GM12873 (cell line): Measurements from ENCODE around the gene NGF.

Source experiments
- TF ChIP-seq, protein P1 (sequence below): IDR thresholded peaks from 2 replicates; pipeline ENCODE4 v1.5.1; 2012; ENCODE audit warnings: low read depth, mild to moderate bottlenecking, moderate library complexity, low read length, control low read depth; ENCODE audit not compliant: insufficient read depth; ENCODE audit errors: missing control alignments

Gene NGF

DNA sequence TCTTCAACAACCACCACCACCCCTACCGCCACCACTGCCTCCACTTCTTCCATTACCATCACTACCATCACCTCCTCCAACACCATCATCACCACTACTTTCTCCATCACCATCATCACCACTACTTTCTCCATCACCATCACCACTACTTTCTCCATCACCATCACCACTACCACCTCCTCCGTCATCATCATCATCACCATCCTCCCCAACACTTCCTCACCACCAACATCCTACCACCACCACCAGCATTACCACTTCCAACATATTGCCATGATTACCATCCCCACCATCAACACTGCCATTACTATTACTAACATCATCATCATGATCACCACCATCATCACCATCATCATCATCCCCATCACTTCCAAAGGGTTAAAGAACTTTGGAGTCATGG, 34.7 kb downstream of the NGF start:
- TF ChIP-seq, protein P1, sequence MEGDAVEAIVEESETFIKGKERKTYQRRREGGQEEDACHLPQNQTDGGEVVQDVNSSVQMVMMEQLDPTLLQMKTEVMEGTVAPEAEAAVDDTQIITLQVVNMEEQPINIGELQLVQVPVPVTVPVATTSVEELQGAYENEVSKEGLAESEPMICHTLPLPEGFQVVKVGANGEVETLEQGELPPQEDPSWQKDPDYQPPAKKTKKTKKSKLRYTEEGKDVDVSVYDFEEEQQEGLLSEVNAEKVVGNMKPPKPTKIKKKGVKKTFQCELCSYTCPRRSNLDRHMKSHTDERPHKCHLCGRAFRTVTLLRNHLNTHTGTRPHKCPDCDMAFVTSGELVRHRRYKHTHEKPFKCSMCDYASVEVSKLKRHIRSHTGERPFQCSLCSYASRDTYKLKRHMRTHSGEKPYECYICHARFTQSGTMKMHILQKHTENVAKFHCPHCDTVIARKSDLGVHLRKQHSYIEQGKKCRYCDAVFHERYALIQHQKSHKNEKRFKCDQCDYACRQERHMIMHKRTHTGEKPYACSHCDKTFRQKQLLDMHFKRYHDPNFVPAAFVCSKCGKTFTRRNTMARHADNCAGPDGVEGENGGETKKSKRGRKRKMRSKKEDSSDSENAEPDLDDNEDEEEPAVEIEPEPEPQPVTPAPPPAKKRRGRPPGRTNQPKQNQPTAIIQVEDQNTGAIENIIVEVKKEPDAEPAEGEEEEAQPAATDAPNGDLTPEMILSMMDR, result no peak

DNA sequence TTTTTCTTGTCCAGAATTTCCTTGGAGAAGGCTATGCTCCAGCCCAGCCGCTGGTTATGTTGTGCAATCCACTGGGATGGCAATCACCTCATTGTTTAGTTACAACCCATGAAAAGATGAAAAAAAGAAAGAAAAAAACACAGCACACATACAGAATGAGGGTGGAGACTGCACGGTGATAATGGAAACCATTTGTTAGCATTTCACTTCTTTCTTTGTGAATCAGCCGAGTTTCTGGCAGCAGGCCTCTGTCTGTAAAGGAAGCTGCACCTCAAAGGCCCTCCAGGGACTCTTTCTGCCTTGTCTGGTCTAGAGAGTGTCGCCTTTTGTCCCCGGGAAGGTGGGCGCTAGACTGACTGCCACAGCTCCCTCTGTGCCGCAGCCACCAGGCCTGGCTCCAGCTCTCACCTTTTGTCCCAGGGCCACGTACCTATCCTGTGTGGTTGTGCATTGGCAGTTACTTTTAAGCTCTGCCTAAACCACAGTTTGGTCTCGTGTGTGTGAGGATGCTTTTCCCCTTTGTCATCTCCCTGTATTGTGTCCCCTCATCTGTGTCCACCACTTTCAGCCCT, 35.6 kb downstream of the NGF start:
- TF ChIP-seq, protein P1, result no peak

DNA sequence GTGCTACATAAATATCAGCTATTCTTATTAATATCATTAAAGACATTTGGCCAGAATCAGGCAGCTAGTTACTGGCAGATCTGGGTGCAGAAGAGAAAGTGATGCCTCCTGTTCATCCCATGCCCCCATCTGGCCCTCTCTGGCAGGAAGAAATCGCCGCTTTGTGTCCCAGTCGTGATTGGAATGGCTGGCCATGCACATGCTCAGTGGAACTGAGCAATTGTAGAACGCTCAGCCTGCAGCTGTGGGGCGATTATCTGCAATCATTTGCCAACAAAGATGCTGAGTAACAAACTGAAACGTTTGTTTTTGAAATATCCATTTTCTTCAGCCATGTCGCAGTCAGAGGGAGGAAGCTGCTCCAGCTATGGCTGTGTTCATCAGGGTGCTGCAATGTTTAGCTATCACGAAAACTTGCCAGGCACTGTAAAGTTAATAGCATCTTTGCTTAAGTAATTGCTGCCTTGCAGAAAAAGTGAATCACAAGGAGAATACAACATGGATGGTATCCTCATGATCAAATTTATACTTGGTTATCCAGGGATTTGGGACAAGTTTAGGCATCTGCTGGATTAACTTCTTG, 36.5 kb downstream of the NGF start:
- TF ChIP-seq, protein P1, result no peak

DNA sequence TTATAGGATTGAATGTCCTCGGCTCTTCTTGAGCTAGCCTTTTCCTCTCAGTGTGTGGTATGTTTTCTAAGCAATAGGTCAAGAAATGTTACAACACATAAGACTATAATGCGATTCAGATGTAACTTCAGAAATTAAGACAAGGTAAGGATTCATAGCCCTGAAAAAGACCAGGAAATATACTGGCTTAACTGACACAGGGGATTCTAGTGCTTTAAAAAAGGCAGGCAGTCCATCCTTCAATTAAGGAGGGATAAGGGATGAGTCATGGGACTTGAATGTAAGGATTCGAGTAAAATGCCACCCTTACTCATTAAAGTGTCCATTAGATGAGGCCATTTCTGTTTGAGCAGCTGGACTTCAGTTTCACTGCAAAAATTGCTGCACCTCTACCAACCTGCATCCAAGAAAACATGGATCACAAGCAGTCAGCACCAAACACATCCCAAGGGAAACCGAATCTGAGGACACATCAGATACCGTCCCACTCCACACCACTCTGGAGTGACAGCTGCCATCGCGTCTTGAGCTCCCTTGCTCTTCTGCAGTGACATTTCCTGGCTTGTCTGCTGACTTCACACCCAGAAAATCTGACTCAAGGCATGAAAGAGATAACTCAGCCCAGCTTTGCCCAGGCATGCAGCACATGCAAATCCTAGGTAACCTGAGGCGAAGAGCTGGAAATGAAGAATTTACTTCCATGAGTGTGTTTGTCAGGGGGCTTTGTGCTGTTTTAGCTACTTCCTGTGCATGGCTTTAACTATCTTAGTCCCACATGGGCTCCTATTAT, 37.8 kb downstream of the NGF start:
- TF ChIP-seq, protein P1, result no peak

DNA sequence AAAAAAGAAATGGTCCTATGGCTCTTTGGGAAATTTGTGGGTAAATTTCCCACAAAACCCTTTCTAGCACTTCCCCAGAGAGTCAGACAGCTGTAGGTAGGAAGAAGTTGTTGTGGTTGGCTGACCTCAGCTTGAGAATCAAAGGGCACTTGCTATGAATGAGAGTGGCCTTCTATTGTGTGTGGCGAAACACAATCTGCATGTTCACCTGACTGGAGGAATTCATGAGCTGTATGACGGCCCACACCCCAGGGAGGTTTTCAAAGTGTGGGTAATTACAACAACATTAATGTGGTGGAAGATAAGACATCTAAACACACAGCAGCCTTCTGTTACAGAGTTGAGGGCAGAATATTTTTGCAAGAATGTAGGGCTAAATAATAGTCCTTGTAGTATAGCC, 38.8 kb downstream of the NGF start:
- TF ChIP-seq, protein P1, result no peak

DNA sequence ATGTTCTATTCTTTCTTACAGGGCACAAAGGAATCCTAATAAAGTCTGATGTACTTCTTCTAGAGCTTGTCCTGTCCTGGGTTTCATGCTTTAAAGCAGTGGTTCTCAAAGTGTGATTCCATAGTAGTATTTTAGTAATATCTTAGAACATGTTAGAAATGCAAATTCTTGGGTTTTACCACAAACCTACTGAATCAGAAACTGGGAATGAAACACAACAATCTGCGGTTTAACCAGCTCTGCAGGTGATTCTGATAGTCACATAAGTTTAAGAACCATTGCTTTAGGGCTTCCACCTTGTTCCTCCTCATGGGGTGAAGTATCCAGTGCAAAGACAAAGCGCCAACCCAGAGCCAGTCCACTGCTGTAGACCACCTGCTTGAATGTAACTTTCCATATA, 41.1 kb downstream of the NGF start:
- TF ChIP-seq, protein P1, result no peak

DNA sequence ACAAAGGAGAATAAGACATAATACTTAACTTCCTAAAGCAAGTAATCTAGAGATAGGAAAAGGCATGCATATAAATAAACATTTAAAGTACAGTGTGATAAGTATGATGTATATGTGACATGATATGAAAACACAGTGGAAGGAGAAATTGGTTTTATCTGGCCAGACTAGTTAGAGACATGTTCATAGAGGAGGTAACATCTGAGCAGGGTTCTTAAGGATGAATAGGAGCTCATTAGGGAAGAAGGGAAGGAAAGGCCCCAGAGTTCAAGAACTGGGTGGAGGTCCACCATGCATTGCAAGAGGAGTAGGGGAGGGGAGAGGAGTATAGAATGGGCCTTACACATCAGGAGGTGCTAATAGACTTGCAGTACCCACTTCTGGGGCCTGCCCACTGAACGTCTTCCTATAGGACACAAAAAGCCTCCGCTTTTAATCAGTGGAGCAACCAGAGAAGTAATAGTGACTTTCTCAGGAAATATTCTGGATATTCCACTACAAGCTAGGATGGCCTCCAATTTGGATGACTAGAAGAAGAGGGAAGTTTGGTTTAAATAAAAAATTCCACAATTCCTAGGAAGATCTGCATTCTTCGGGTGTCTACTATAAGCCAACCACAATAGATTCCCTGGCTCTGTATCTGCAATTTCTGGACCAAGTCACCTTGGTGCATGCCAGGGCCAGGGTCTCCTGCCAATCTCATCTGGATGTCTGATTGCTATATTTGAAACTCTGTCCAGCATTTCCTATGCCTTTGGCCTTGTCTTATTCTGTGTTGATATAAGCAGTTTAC, 41.9 kb downstream of the NGF start:
- TF ChIP-seq, protein P1, result no peak
